COLO668 (cell line): ENCODE results near the gene UBE2J1.
"Not testable (repeated sequence)": the region's sequence is repeated elsewhere in the genome, so short reads cannot be mapped to it uniquely, and the experiment has no call there.

Experiments
- DNase-seq: peaks from one replicate; lab custom pipeline; 2025; ENCODE audit not compliant: unreplicated experiment; lab: John Stamatoyannopoulos, UW

The UBE2J1 gene

GRCh38 chr6:89321131-89321970 lies 31.2 kb downstream of the UBE2J1 start:
- no peak for DNase-seq

- DNase-seq = no peak
These were observed 32.4 kb downstream of the UBE2J1 start for GRCh38 chr6:89320012-89320559.

- no peak for DNase-seq
These were observed 35.5 kb downstream of the UBE2J1 start for GRCh38 chr6:89317067-89317466.

GRCh38 chr6:89315249-89315885 lies 37.2 kb downstream of the UBE2J1 start, which contains the start of gene GABRR2:
TSS of gene GABRR2 (minus strand) at chr6:89315299. CDS start at chr6:89315165, 134 bp downstream.
- DNase-seq = no peak

- DNase-seq = no peak
These were observed 37.8 kb downstream of the UBE2J1 start for GRCh38 chr6:89314692-89315091.

GRCh38 chr6:89313006-89313405 lies 39.5 kb downstream of the UBE2J1 start:
- no peak for DNase-seq

DNA sequence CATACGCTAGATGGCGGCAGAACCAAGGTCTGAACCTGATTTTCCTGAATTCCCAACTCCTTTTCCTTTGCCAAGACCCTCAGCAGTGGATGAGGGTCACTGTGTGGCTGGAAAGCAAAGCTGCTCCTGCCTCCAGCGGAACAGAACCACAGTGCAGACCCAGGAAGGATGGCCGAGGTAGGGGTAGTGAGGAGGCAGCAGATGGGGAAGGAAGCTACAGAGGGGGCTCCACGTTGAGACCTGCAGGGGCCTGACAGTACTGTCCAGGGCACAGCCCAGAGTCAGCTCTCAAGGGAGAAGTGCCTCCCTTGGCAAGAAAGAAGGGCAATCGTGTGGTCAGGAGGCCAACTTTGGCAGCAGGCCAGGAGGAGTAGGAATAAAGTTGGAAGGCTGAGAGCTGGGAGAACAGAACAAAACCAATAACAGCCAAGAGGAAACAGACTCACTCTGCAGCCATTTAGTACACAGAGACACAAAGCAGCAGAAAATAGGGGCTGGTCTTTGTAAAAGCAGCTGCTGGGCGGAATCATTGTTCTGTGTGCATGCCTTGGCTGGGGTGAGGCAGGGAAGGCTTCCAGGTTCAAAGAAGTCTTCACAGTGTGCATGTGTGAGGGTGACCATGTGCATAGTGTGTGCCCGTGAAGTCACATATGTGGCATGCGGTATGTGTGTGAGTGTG lies 40.5 kb downstream of the UBE2J1 start:
- DNase-seq = peak; percentile 33

GRCh38 chr6:89311530-89311852 lies 41.0 kb downstream of the UBE2J1 start:
- DNase-seq = no peak

DNA sequence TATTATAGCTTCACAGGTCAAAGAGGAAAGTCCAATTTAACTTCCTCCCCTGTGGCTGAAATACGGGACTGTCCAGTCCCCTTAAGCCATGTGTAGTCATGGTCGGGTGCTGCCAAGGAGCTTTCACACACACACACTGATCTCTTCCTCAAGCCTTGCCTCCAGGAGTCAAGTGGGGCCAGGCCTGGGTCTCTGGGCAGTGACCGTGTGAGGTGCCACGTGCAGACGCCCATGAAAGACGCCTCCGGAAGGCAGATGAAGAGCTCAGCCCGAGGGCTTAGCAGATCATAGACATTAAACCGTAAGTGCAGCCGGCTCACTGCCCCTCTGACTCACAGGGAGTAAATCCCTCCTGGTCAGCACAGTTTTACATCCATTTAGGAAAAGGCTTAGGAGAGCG lies 41.6 kb downstream of the UBE2J1 start:
- DNase-seq = no peak

GRCh38 chr6:89308525-89309395 lies 43.8 kb downstream of the UBE2J1 start:
- no peak for DNase-seq

DNA sequence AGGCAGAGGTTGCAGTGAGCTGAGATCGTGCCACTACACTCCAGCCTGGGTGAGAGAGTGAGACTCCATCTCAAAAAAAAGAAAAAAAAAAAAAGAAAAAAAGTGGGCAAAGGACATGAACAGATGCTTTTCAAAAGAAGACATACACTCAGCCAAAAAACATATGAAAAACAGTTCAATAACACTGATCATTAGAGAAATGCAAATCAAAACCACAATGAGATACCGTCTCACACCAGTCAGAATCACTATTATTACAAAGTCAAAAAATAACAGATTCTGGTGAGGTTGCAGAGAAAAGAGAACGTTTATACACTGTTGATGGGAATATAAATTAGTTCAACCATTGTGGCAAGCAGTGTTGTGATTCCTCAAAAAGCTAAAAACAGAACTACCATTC lies 48.0 kb downstream of the UBE2J1 start:
- not testable (repeated sequence) for DNase-seq

DNA sequence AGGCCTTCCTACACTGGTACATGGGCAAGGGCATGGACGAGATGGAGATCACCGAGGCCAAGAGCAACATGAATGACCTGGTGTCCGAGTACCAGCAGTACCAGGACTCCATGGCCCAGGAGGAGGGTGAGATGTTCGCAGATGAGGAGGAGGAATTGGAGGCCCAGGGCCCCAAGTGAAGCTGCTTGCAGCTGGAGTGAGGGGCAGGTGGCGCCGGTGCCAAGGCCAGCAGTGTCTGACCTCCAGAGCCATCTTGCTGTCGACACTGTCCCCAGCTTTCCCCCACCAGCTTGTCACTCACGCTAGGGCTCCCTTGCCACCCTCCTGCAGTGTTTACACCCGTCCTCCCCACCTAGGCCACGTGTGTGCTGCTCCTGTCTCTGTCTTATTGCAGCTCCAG lies 49.6 kb downstream of the UBE2J1 start:
- DNase-seq = no peak

DNA sequence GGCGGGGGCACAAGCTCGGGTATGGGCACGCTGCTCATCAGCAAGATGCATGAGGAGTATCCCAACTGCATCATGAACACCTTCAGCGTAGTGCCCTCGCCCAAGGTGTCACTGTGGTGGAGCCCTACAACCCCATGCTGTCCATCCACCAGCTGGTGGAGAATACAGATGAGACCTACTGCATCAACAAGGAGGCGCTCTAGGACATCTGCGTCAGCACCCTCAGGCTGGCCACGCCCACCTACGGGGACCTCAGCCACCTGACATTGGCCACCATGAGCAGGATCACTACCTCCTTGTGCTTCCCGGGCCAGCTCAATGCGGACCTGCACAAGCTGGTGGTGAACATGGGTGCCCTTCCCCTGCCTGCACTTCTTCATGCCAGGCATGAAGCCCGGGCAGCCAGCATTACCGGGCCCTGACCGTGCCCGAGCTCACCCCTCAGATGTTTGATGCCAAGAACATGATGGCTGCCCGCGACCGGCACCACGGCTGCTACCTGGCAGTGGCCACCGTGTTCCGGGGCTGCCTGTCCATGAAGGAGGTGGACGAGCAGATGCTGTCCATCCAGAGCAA lies 50.2 kb downstream of the UBE2J1 start:
- DNase-seq = no peak

DNA sequence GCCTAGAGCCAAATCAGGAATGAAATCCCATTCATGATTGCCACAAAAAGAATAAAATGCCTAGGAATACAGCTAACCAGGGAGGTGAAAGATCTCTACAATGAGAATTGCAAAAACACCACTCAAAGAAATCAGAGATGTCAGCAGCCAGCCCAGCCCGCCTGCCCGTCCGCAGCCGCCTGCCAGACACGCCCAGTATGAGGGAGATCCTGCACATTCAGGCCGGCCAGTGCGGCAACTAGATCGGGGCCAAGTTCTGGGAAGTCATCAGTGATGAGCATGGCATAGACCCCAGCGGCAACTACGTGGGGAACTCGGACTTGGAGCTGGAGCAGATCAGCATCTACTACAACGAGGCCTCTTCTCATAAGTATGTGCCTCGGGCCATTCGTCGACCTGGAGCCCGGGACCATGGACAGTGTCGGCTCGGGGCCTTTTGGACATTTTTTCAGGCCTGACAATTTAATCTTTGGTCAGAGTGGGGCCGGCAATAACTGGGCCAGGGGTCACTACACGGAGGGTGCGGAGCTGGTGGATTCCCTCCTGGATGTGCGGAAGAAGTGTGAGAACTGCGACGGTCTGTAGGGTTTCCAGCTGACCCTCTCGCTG lies 50.8 kb downstream of the UBE2J1 start:
- no peak for DNase-seq

GRCh38 chr6:89299466-89299850 lies 53.1 kb downstream of the UBE2J1 start:
- DNase-seq = peak; percentile 12

DNA sequence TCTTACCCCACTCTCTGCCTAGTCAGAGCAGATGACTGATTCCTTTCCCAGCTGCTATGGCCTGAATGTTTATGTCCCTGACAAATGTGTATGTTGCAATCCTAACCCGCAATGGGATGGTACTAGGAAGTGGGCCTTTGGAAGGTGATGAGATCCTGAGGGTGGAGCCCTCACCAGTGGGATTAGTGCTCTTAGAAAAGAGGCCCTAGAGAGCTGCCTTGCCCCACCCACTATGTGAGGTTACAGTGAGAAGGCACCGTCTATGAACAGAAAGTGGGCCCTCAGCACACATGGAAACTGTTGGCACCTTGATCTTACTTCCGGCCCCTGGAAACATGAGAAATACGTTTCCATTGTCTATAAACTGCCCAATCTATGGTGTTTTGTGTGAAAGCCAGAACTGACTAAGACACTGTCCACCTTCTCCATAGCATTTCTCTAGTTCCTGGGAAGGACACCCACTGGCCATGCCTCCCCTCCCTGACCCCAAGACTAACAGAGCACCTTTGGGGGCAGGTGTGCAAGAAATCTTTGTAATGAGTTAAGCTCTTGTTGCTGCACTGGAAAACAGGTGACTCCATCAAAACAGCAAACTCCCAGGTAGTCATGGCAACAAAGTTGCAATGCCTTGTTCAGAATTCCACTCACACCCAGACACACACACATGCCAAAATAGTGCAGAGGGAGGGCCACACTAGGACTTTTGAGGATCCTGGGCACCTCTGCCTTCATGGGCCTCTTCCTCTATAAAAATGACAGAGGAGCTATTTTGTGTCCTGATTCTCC lies 53.6 kb downstream of the UBE2J1 start:
- peak; percentile 29 for DNase-seq

DNA sequence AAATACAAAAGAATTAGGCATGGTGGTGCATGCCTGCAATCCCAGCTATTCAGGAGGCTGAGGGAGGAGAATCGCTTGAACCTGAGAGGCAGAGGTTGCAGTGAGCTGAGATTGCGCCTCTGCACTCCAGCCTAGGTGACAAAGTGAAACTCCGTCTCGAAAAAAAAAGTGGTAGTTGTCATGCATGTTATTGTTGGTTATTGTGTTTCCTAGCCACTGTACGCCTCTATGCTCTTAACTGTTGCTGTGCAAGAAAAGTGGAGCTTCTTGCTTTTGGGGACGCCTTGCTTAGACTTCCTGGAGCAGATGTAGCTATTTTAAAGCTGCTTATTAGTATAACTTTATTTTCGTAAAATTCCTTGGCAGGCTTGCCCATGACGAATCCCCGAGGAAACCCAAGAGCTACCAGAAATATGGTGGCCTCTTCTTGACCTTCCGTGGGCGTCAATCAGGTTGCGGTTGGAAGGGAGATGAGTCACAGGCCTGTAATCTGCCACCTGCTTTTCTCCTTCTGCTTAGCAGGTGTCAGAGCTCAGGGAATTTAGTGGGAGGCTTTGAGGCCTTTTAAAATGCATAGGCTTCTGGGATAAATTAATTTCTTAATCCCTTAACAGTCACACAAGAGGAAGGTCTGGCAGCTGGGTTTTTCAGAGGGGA lies 54.7 kb downstream of the UBE2J1 start:
- peak; percentile 71 for DNase-seq

GRCh38 chr6:89295981-89296380 lies 56.5 kb downstream of the UBE2J1 start:
- DNase-seq = peak; percentile 3

- not testable (repeated sequence) for DNase-seq
These were observed 57.4 kb downstream of the UBE2J1 start for GRCh38 chr6:89295116-89295515.
